ENCODE measurements around the gene OR2A2. TPM values are rescaled to one million over a fixed set of nuclear protein-coding genes. Genes with fewer than 3 reads are reported as not detected.
A peak's percentile ranks its signal among the peaks of the same experiment; 100 is the strongest.
"Not testable (repeated sequence)": the region's sequence is repeated elsewhere in the genome, so short reads cannot be mapped to it uniquely, and the experiment has no call there.

The OR2A2 gene
- total and polyA plus RNA-seq, 7 experiments from 2014 or later = not detected

DNA sequence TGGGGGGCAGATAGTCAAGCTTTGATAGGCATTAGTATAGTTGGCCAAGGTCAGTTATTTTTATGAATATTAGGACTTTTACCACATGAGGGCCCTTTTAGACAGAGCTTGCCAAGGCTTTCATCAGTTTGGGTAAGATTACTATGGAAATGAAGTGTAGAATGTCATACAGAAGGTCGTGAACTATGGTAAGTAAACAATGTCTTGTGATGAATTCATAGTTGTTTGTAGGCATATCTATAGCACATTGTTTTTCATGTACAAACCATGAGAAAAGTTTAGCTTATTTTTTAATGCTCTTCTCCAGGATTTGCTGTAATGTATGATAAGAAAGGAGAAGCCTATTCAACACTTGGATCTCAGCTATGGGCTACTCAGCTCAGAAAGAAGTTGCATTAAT is 4.3 kb downstream of the OR2A2 start:
- Mint-ChIP-seq H3K4me3 (no peak overlapping the region), H3K27me3 (peaks cover 0 to 22% (median 0%) of the 10 kb centered on the region in 5 donors), H3K36me3 (no peaks in the 10 kb centered on the region), H3K9me3 (peaks cover 0 to 2% (median 0%) of the 10 kb centered on the region in 11 donors), H3K4me1 (no peaks in the 10 kb centered on the region), H3K27ac (no peak overlapping the region)
- intact Hi-C loops (cut with micrococcal nuclease) = no loop called here
- Histone ChIP-seq H3K4me3 (ENCODE audit: low read length) (no peak overlapping the region), H3K27ac (ENCODE audit: low read depth, low read length) (no peak overlapping the region), H3K4me1 (ENCODE audit: control insufficient read depth in 2 of 2, insufficient read depth in 2 of 2, low read length in 2 of 2) (no peaks in the 10 kb centered on the region), H3K27me3 (ENCODE audit: control insufficient read depth in 2 of 2, insufficient read depth in 2 of 2, low read length in 2 of 2) (no peaks in the 10 kb centered on the region), H3K36me3 (ENCODE audit: control insufficient read depth in 2 of 3, insufficient read depth in 3 of 3, low read length in 3 of 3) (no peaks in the 10 kb centered on the region), H3K9me3 (ENCODE audit: control insufficient read depth in 2 of 3, low read length in 3 of 3) (no peaks in the 10 kb centered on the region)
- no peak for ATAC-seq
- ChIA-PET POLR2A (no interaction called here), CTCF (no interaction called here)
- no peak for DNase-seq

DNA sequence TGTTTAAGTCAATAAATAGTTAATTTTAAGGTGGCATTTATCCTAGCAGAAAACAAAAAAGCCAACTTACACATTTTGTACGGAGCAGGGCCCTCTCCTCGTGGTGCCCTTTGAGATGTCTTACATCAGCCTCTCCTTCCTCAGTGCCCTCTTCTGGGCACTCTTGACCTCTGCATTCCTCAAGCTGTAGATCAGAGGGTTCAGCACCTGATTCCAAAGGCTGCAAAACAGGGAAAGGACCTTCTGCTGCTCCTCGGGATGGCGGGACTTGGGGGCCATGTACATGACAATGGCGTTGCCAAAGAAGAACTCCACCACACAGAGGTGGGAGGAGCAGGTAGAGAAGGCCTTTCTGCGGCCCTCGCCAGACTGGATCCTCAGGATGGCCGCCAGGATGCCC is 9.0 kb downstream of the OR2A2 start:
- no peak overlapping the region for H3K4me3 Mint-ChIP-seq
- H3K4me1 ChIP-seq (ENCODE audit: control insufficient read depth in 2 of 2, insufficient read depth in 2 of 2, low read length in 2 of 2) = no peaks in the 10 kb centered on the region
- H3K27ac ChIP-seq (ENCODE audit: low read depth, low read length) = no peak overlapping the region
- H3K9me3 ChIP-seq (ENCODE audit: control insufficient read depth in 2 of 3, low read length in 3 of 3) = no peaks in the 10 kb centered on the region
- H3K36me3 ChIP-seq (ENCODE audit: control insufficient read depth in 2 of 3, insufficient read depth in 3 of 3, low read length in 3 of 3) = no peaks in the 10 kb centered on the region
- no peak overlapping the region for H3K4me3 ChIP-seq (ENCODE audit: low read length)
- H3K27ac Mint-ChIP-seq = no peak overlapping the region
- H3K36me3 Mint-ChIP-seq = no peaks in the 10 kb centered on the region
- ChIA-PET CTCF (interaction anchor here (1.3 kb wide), 1 partner anchor 9 kb away, joined by 4 read pairs; the partner anchor contains the start of gene OR2A2), POLR2A (no interaction called here)
- peaks cover 0 to 5% (median 0%) of the 10 kb centered on the region in 5 donors for H3K27me3 Mint-ChIP-seq
- peaks cover 0 to 4% (median 0%) of the 10 kb centered on the region in 11 donors for H3K9me3 Mint-ChIP-seq
- no peaks in the 10 kb centered on the region for H3K27me3 ChIP-seq (ENCODE audit: control insufficient read depth in 2 of 2, insufficient read depth in 2 of 2, low read length in 2 of 2)
- ATAC-seq (no peak), DNase-seq (no peak)
- no peaks in the 10 kb centered on the region for H3K4me1 Mint-ChIP-seq
- intact Hi-C loops (cut with micrococcal nuclease) = no loop called here

DNA sequence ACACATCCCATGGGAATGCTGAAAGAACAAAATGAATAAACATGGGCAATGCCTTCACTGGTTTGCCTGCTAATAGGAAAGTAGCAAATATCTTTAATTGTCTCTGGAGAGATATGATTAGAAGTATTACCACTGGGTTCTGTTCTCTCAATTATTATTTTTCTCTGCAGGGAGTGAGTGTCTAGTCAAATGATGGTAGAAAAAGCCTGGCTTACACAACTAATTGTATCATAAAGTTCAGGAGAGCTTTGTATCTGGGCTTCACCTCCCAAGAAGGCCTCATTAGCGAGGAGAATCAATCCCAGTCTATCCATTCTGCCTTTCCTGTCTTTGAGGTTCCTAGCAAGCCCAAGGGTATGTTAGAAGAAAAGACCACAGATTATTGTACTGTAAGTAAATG is 13.5 kb downstream of the OR2A2 start, which contains the start of gene OR2A14:
OR2A14 (plus strand) TSS at position 301 of the 400 bp plus-strand sequence. CDS start 5,937 bp downstream, outside the sequence.
- no peaks in the 10 kb centered on the region for H3K27me3 ChIP-seq (ENCODE audit: control insufficient read depth in 2 of 2, insufficient read depth in 2 of 2, low read length in 2 of 2)
- intact Hi-C loops (cut with micrococcal nuclease) = no loop called here
- no peak within 1 kb of the TSS for H3K27ac ChIP-seq (ENCODE audit: low read depth, low read length)
- Mint-ChIP-seq H3K27me3 (peaks cover 0 to 2% (median 0%) of the 10 kb centered on the region in 5 donors), H3K4me1 (no peaks in the 10 kb centered on the region), H3K4me3 (no peak within 1 kb of the TSS), H3K27ac (peak within 1 kb of the TSS in 1 of 9 donors; percentile 16), H3K36me3 (no peaks in the 10 kb centered on the region), H3K9me3 (peaks cover 0 to 4% (median 0%) of the 10 kb centered on the region in 11 donors)
- no peak within 1 kb of the TSS for H3K4me3 ChIP-seq (ENCODE audit: low read length)
- no peaks in the 10 kb centered on the region for H3K36me3 ChIP-seq (ENCODE audit: control insufficient read depth in 2 of 3, insufficient read depth in 3 of 3, low read length in 3 of 3)
- no peak for DNase-seq
- no peaks in the 10 kb centered on the region for H3K9me3 ChIP-seq (ENCODE audit: control insufficient read depth in 2 of 3, low read length in 3 of 3)
- ChIA-PET POLR2A (no interaction called here), CTCF (no interaction called here)
- no peaks in the 10 kb centered on the region for H3K4me1 ChIP-seq (ENCODE audit: control insufficient read depth in 2 of 2, insufficient read depth in 2 of 2, low read length in 2 of 2)
- ATAC-seq = no peak

DNA sequence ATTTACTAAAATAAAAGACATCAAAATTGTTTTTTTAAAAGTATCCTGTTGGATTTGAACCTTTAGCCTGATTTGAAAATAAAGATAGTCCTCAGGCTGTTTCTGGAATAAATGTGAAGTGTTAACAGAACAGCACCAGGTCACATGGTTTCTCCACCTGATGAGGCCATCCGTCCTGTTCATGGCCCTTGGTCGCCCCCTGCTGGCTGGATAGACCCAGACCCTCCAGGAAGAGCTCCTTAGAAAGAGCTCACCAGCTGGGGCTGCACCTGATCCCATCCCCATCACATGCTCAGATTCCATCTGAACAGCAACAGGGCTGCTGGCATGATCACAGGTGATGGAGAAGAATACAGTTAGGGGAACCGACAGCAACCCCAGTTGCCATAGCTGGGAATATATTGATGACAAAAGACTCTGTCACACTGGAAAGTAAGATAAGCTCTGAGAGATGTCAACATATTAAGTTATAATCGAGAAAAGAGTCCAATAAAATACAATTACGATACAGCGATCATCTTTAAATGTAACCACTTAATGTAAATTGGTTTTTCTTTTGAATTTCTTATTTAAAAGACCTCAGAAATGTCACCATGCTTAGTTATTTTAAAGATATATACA is 18.4 kb downstream of the OR2A2 start:
- no peaks in the 10 kb centered on the region for H3K9me3 ChIP-seq (ENCODE audit: control insufficient read depth in 2 of 3, low read length in 3 of 3)
- Mint-ChIP-seq H3K36me3 (no peaks in the 10 kb centered on the region), H3K4me3 (no peak overlapping the region), H3K9me3 (no peaks in the 10 kb centered on the region), H3K27me3 (peaks cover 0 to 7% (median 0%) of the 10 kb centered on the region in 5 donors), H3K4me1 (no peaks in the 10 kb centered on the region), H3K27ac (no peak overlapping the region)
- H3K27me3 ChIP-seq (ENCODE audit: control insufficient read depth in 2 of 2, insufficient read depth in 2 of 2, low read length in 2 of 2) = no peaks in the 10 kb centered on the region
- H3K4me3 ChIP-seq (ENCODE audit: low read length) = no peak overlapping the region
- ChIA-PET POLR2A (interaction anchor here (1.0 kb wide), 1 partner anchor 226 kb away, joined by 3 read pairs; the partner anchor contains the start of gene TCAF1), CTCF (interaction anchor here (0.8 to 3.3 kb wide), 9 partner anchors 11 to 391 kb away, joined by 3 to 25 read pairs (median 4); partner anchors contain the start of gene TCAF1)
- DNase-seq (peak; percentile 70 to 87 (median 81)), ATAC-seq (peak; percentile 99)
- H3K36me3 ChIP-seq (ENCODE audit: control insufficient read depth in 2 of 3, insufficient read depth in 3 of 3, low read length in 3 of 3) = no peaks in the 10 kb centered on the region
- H3K27ac ChIP-seq (ENCODE audit: low read depth, low read length) = no peak overlapping the region
- intact Hi-C loops (cut with micrococcal nuclease) = loop anchor here (1.0 to 5.0 kb wide), 5 partner anchors 65 to 636 kb away; partner anchors contain the start of gene TCAF1 (in 1 of the 2)
- H3K4me1 ChIP-seq (ENCODE audit: control insufficient read depth in 2 of 2, insufficient read depth in 2 of 2, low read length in 2 of 2) = no peaks in the 10 kb centered on the region

DNA sequence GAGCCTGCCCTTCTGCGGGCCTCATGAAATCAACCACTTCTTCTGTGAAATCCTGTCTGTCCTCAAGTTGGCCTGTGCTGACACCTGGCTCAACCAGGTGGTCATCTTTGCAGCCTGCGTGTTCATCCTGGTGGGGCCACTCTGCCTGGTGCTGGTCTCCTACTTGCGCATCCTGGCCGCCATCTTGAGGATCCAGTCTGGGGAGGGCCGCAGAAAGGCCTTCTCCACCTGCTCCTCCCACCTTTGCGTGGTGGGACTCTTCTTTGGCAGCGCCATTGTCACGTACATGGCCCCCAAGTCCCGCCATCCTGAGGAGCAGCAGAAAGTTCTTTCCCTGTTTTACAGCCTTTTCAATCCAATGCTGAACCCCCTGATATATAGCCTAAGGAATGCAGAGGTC is 20.2 kb downstream of the OR2A2 start:
- POLR2A ChIA-PET; H3K36me3 Mint-ChIP-seq; H3K27me3 Mint-ChIP-seq; H3K9me3 ChIP-seq (ENCODE audit: control insufficient read depth in 2 of 3, low read length in 3 of 3); H3K4me3 ChIP-seq (ENCODE audit: low read length); H3K27ac ChIP-seq (ENCODE audit: low read depth, low read length); H3K27me3 ChIP-seq (ENCODE audit: control insufficient read depth in 2 of 2, insufficient read depth in 2 of 2, low read length in 2 of 2); H3K36me3 ChIP-seq (ENCODE audit: control insufficient read depth in 2 of 3, insufficient read depth in 3 of 3, low read length in 3 of 3); H3K4me1 ChIP-seq (ENCODE audit: control insufficient read depth in 2 of 2, insufficient read depth in 2 of 2, low read length in 2 of 2); H3K4me1 Mint-ChIP-seq; DNase-seq; H3K4me3 Mint-ChIP-seq; H3K27ac Mint-ChIP-seq; H3K9me3 Mint-ChIP-seq; ATAC-seq: not testable (repeated sequence)
- CTCF ChIA-PET = interaction anchor here (1.0 kb wide), 1 partner anchor 10 kb away, joined by 5 read pairs; no protein-coding TSS in a partner anchor
- intact Hi-C loops (cut with micrococcal nuclease) = loop anchor here in 1 of 2 donors (5.0 kb wide), 1 partner anchor 637 kb away; no protein-coding TSS in a partner anchor

DNA sequence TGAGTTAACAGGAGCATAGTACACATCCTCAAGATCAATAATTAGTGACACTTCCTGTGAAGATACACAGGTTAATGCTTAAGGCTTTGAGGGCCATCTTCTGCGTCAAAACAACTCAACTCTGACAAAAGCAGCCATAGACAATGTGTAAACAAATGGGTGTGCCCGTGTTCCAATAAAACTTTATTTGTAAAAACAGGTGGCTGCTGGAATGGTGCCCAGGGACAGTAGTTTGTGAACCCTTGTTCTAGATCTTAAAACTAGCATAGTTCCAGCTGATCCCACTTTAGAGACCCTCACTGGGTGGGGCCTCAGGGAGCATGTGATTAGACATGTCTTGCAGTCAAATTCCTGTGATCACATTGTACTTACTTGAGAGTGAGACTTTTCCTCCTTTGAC is 21.3 kb downstream of the OR2A2 start:
- H3K36me3 ChIP-seq (ENCODE audit: control insufficient read depth in 2 of 3, insufficient read depth in 3 of 3, low read length in 3 of 3) = no peaks in the 10 kb centered on the region
- H3K27ac ChIP-seq (ENCODE audit: low read depth, low read length) = no peak overlapping the region
- peaks cover 0 to 7% (median 3%) of the 10 kb centered on the region in 5 donors for H3K27me3 Mint-ChIP-seq
- no peaks in the 10 kb centered on the region for H3K4me1 ChIP-seq (ENCODE audit: control insufficient read depth in 2 of 2, insufficient read depth in 2 of 2, low read length in 2 of 2)
- H3K27me3 ChIP-seq (ENCODE audit: control insufficient read depth in 2 of 2, insufficient read depth in 2 of 2, low read length in 2 of 2) = no peaks in the 10 kb centered on the region
- no peaks in the 10 kb centered on the region for H3K9me3 Mint-ChIP-seq
- ChIA-PET CTCF (no interaction called here), POLR2A (no interaction called here)
- no peak overlapping the region for H3K27ac Mint-ChIP-seq
- ATAC-seq = no peak
- intact Hi-C loops (cut with micrococcal nuclease) = no loop called here
- H3K4me3 ChIP-seq (ENCODE audit: low read length) = no peak overlapping the region
- DNase-seq = no peak
- no peaks in the 10 kb centered on the region for H3K4me1 Mint-ChIP-seq
- H3K4me3 Mint-ChIP-seq = no peak overlapping the region
- no peaks in the 10 kb centered on the region for H3K36me3 Mint-ChIP-seq
- H3K9me3 ChIP-seq (ENCODE audit: control insufficient read depth in 2 of 3, low read length in 3 of 3) = no peaks in the 10 kb centered on the region

DNA sequence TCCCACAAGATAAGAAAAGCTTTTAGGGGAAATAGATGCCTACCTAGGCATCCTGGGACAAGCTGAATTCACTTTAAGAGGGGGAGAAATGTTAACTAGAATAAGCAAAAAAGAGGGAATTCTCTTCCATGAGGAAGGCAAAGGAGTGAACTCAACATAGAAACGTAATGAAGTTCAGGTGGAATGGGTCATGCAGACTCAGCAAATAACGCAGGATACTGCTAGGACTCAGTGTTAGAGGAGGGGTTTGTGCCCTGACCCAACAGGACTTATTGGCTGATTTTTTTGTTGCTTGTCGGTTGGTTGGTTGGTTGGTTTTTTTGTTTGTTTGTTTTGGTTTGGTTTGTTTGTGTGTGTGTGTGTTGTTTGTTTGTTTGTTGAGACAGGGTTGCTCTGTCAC is 22.9 kb downstream of the OR2A2 start:
- CTCF ChIA-PET = no interaction called here

More for the DNA sequence above, 22.9 kb downstream of the OR2A2 start:
- ATAC-seq (no peak), DNase-seq (no peak)
- H3K27ac Mint-ChIP-seq = no peak overlapping the region
- H3K4me3 ChIP-seq (ENCODE audit: low read length) = no peak overlapping the region
- H3K4me1 ChIP-seq (ENCODE audit: control insufficient read depth in 2 of 2, insufficient read depth in 2 of 2, low read length in 2 of 2) = no peaks in the 10 kb centered on the region
- no peaks in the 10 kb centered on the region for H3K36me3 Mint-ChIP-seq
- no peaks in the 10 kb centered on the region for H3K27me3 ChIP-seq (ENCODE audit: control insufficient read depth in 2 of 2, insufficient read depth in 2 of 2, low read length in 2 of 2)
- H3K36me3 ChIP-seq (ENCODE audit: control insufficient read depth in 2 of 3, insufficient read depth in 3 of 3, low read length in 3 of 3) = no peaks in the 10 kb centered on the region
- POLR2A ChIA-PET = no interaction called here
- no peak overlapping the region for H3K27ac ChIP-seq (ENCODE audit: low read depth, low read length)
- no peak overlapping the region for H3K4me3 Mint-ChIP-seq
- H3K9me3 Mint-ChIP-seq = no peaks in the 10 kb centered on the region
- intact Hi-C loops (cut with micrococcal nuclease) = no loop called here
- peaks cover 0 to 7% (median 4%) of the 10 kb centered on the region in 5 donors for H3K27me3 Mint-ChIP-seq
- no peaks in the 10 kb centered on the region for H3K4me1 Mint-ChIP-seq
- no peaks in the 10 kb centered on the region for H3K9me3 ChIP-seq (ENCODE audit: control insufficient read depth in 2 of 3, low read length in 3 of 3)
